NK-92 (cell line): Measurements from ENCODE around the gene NAA10.
A peak's percentile ranks its signal among the peaks of the same experiment; 100 is the strongest.

Source experiments
- DNase-seq: peaks from one replicate; lab custom pipeline; 2025; ENCODE audit not compliant: unreplicated experiment; lab: John Stamatoyannopoulos, UW

NAA10 gene

DNA sequence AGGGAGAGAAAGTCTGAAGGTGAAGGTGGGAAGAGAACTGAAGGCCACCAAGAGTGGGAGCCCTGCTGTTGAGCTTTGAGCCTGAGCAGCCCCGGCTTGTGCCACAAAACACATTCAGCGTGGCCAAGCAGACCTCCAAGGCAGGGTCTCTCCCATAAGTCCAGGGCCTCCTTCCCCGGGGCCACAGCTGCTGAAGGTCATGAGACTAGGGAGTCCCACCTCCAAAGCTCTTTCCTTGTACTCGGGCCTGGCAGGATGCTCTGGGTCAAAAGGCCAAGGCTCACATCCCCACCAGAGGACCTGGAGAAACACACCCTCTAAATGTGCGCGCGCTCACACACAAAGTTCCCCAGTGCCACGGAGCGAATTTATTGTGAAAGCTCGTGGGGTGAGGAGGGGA is 5.3 kb downstream of the NAA10 start:
- no peak for DNase-seq

DNA sequence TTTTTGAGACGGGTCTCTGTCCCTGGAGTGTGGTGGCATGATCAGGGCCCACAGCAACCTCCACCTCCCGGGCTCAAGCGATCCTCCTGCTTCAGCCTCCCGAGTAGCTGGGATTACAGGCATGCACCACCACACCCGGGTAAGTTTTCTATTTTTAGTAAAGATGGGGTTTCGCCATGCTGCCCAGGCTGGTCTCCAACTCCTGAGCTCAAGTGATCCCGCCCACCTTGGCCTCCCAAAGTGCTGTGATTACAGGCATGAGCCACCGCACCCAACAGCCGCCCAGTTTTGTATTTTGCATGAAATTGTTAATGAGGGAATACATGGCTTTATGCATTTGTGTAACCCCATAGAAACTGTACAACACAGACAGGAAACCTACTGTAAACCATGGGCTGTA is 6.0 kb downstream of the NAA10 start:
- DNase-seq, result no peak

DNA sequence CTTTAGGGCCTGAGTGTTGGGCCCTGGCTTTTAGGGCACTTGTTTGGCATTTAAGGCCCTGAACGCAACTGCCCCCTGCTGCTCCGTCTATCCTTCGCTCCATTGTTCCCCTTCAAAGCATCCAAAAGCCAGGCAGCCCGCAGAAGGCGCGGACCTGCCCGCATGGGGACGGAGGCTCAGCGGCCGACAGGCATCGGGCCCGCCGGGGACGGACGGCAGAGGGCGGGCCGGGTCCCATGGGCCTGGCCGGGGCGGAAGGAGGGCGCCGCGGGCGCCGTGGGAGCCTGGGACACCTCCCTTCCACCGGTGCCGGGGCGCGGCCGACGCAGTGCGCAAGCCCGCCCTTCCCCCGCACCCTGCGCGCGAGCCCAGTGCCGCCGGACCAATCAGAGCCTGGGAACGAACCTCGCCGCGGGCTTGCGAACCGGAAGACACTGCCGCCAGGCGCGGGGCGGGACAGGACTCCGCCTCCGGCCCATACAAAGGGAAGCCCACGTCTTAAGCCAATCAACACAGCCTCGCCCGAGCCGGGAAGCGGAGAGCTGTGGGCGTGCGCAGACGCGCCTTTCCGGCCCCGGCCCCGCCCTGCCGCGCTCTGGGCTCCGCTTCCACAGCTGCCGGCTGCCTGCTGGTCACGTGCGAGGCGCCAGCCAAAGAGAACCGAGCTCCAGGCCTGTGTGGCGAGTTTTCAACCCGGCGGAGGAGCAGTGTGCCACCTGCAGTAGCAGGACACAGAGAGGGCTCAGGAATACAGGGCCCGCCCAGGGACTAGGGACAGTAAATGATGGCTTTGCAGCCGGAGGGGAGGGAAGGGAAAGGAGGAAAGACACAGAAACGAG is 6.7 kb downstream of the NAA10 start:
- peak; percentile 38 for DNase-seq

DNA sequence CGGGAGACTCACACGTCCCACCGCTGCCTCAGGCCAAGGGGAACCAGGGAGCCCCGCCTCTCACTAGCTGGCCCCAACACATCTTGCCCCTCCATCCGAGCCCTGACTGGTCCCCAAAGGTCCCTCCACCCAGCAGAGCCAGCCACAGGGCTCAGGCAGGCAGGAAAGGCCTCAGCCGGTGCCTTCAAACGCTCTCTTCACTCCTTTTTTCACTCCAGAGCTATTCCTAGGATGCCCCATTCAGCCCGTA is 7.2 kb downstream of the NAA10 start:
- no peak for DNase-seq

DNA sequence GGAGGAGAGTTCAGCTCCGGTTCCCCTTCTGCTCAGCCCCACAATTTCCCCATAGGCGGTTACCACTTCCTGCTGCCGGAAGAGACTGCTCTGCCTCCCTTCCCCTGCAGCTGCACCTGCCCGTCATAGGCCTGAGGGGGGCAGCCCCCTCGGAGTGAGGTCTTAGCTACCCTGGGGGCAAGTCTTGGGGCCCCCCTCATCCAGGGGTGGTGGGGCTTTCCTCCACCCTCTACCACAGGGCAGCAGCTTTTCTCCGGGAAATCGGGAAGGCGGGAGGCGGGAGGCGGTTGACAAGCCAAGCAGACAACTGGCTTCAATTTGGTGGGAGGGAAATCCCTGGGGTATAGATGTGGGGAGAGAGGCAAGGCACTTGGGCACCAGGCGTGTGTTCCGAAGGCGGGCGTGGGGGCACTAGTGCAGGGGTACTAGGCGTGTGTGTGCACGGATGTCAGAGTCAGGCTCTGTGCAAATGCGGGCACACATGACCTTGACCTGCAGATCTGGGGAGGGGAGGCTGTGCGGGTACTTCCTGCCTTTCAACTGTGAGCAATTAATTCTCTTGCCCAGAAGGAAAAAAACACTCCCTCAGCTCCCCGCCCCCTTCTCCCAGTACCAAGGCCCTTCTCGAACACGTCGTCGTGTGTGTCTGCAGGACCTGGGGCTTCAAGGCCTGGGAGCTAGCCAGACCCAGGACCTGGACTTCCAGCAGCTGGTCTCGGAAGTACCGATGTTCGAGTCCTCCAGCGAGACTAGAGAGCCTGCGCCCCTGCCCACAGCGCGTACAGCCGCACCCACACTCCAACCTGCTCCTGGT is 7.8 kb downstream of the NAA10 start:
- DNase-seq, result no peak

DNA sequence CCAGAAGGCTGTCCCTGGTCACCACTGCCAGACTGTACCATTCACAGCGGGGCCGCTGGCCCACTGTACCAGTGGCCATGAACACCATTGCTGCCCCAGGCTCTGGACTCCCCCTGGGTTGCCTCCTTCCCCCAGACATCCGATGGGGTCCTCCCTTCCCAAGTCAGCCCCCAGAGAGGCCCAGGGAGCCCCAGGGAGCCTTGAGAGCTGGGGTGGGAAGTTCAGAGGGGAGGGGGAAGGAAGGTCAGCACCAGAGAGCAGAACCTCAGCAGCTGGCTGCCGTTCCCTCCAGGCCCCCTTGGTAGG is 8.3 kb downstream of the NAA10 start:
- DNase-seq, result no peak

DNA sequence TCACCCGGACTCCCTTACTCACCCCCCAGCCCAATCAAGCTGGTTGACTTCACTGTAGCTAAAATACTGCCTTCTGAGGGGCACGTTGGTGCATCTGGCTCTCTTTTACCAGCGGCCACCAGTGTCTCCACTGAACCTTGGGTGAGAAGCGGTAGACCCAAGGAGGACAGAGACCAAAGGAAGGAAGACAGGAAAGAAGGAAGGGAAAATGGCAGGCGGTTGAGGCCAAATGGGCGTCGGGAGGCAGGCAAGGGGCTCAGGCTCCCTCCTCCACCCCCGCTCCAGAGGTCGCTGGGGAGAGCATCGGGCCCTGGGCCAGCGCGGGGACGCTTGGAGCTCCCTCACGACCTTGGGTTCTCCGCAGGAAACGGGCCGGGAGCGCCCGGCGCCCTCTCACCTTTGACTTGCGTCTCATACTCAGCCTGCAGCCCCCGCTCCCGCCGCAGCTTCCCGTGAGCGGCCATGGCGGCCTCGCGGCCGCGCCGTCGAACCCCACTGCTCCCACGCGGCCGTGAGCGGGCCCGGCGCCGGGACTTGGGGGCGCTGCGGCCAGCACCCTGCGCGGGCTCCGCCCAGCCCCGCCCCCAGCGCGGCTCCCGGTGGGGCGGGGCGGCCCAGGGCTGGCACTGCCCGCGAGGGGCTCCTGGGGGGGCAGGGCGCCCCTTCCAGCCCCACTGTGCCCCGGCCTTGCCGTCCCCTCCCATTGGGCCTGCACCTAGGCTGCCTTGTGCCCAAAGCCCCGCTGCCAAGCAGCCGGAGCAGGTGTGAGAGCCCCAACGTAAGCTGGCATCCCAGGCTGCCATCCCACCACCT is 8.9 kb downstream of the NAA10 start, which contains the start of gene ARHGAP4:
Gene ARHGAP4, minus strand, starts transcription at position 526 of the 813 bp plus-strand sequence. Its CDS starts 62 bp downstream, at position 464.
- DNase-seq, result no peak

DNA sequence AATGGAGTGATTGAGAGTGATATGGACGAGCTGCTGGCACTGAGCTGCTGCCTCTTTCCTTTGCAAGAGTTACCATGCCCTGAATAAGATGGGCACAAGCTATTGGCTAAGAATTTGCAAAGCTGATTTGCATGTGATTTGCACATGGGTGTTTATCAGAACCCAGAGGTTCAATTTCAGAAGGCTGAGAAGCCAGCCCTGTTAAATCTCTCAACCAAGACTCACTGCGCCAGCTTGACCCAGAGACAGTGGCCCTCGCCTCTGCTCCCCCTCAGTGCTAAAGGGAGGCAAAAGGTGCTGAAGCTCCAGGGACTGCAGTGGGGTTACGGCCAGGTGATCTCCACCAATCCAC is 9.5 kb downstream of the NAA10 start:
- no peak for DNase-seq

DNA sequence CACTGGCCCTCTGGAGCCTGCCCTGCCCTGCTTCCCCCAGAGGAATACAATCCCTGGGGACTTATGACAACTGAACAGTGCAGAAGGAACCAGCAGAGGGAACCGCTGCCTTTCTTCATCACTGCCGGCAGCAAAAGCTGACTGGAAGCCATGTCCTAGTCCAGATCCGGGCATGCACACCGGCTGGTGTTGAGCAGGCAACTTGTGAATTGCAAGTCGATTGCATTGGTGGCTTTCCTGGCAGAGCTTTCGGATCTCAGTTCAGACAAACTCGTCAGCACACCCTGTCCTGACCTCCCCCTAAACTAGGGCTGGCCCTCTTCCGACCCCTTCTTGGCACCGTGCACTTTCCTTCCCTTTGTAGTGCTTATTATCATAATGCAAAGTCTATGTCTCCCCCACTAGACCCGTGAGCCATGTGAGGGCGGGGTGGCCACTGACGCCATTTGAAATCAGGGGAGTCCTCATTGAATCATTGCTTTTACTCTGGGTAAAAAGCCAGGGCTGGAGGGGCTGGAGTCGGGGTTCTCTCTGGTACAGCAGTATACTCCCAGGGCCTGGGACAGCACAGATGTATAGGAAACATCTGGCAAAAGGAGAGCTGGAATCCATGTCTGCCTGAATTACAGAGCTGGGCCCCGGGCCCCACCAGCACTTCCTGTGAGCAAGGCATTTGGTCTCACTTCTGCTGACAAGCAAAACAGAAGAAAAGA is 10.5 kb downstream of the NAA10 start:
- DNase-seq, result no peak

DNA sequence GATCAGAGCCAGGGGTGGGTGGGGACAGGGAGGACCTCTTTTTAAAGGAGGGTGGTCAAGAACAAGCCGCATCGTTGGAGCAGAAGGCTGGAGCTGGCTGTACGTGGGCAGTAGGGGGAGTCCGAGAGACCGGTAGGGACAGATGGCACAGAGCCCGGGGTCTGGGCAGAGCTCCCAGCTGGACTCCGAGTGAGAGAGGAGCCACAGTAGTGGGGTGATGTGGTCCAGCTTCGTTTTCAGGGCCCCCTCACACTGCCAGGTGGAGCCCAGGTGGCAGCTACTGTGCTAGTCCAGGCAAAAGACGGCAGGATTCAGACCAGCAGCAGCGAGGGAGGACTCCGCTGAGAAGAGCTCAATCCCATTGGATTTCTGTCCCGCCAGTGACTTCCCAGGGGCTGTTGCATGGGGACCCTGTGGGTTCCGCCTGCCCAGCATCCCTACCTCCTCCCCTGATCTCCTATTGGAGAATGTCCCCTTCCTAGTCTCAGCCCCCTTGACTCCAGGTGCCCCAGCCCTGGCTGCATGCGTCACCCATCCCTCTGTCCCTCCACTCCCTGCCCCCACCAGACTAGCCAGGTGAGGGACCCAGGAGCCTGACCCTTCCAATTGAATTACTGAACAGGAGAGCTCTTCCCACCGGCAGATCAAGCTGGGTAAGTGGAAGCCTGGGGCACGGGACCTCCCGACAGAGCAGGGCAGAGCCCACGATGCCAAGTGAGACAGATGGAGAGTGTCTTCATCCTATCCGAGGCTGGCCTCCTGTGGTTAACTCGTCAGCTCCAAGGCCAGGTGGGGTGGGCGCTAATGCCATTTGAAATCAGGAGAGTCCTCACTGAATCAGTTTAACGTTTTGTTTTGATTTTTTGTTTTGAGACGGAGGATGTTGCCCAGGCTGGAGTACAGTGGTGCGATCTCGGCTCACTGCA is 11.6 kb downstream of the NAA10 start:
- no peak for DNase-seq

DNA sequence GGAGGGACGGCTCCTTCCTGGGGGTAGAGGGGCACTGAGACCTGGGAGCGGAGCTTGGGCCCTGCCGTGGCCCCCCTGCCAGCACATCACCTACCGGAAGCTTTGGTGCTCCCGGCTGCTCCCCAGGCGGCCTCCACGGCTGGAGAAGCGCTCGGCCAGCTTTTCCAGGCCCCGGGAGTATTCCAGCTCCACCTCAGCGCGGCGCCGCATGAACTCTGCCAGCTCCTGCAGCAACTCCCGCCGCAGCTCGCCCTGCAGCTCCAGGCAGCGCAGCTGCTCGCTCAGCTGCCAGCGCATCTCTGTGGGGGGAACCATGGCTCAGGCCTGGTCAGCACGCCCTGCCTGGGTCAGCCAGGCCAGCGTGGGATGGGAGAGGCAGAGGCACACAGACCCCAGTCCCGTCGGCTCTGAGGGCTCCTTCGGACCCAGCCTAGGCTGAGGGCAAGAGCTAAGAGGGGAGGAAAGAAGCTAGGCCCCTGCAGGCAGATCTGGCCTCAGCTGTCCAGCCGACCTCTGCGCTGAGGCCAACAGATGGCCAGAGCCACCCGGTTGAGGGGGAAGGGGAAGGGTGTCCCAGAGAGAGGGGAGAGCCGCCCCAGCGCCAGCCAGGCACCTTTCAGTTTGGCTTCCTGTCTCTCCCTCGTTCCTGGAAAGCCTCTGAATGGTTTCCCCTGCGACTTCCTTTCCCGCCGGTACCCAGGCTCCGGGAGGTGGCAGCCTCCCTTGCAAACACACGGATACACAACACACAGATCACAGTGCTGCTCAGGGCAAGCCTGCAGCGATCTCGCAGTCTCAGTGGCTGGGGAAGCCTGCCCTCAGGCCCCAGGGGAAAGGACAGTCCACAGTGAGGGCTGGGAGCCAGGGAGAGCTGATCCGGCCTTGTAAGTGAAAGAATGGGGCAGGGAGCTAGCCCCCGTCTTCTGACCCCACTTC is 13.1 kb downstream of the NAA10 start:
- no peak for DNase-seq

DNA sequence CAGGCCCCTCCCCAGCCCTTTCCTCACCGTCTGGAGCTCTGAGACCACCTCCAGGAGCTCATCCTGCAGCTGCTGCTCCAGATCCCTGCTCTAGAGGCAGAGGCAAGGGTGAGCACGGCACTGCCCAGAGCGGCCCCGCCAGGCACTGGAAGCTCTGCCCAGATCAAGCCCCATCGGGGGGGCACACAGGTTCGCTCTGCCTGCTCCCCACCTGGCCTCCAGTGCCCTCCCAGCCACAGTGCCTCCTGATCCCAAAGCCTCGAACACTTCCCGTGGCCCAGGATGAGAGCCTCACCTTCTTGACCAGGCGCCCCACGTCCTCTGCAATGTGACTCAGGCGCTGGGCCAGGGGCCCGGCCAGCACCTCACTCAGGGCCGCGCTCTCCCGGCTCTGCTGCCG is 13.8 kb downstream of the NAA10 start:
- no peak for DNase-seq

DNA sequence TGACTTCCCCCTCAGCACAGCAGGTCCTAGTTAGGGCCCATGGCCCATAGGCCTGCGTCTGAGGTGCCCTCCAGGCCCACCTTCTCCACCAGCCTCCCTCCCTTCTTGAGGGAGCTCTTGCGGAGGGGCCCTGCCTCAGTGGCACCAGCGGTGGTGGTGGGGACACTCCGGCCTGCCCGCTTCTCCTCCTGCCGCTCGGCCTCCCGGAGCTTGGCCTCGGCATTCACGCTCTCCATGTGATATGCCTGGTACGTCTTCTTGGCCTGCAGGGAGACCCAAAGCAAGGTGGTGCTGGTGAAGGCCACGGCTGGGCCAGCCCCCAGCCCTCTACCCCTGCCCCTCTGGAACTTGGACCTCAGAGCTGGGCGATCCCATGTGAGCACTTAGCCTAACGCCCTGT is 14.3 kb downstream of the NAA10 start:
- DNase-seq, result no peak

DNA sequence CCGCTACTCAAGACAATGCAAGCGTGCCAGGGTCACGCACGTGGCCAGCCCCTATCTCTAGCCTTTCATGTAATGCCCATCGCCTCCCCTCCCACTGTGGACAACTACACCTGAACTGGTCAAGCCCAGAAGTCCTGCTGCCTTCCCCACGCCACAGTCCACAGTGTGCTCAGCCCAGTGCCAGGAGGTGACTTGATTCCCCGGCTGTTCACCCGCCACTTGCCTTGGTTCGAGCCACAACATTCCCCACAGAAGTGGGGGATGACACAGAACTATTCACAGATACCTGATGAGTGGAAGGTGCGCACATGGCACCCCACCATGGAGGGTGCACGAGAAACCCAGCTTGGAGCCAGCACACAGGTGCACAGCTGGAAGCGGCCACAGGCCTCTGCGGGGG is 15.6 kb downstream of the NAA10 start:
- no peak for DNase-seq

DNA sequence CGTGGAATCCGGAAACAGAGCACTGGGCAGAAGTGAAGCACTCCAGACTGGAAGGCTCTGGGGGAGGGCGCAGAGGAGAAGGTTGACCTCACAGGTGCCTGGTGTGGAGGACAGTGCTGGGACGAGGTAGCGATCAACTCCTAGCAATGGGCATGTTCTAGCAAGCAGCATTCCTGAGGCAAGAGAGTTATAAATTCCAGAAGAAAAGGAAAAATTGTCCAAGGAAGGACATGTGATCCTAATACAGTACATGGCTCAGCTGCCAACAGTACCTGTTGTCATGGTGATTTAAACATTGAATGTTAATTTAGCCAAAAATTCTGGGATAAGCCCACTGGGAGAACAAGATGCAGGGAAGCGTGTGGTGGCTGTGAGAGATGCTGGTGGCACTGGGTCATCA is 17.0 kb downstream of the NAA10 start:
- no peak for DNase-seq

DNA sequence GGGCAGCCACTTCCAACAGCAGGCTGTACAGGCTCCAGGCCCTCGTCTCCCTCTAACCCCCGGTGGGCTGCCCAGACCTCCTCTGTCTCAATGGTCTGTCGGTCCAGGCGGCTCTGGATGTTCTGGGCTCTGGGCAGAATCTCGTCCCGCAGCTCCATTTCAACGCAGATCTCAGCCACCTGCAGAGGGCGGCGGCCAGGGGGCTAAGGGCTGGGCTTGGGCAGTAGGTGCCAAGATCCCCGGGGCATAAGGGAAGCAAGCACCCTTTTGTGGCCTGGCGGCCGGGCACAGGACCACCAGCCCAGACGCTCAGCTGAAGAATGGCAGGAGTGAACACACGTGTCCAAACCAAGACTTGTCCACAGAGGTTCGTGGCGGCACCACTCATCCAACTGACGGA is 21.1 kb downstream of the NAA10 start:
- DNase-seq, result no peak

DNA sequence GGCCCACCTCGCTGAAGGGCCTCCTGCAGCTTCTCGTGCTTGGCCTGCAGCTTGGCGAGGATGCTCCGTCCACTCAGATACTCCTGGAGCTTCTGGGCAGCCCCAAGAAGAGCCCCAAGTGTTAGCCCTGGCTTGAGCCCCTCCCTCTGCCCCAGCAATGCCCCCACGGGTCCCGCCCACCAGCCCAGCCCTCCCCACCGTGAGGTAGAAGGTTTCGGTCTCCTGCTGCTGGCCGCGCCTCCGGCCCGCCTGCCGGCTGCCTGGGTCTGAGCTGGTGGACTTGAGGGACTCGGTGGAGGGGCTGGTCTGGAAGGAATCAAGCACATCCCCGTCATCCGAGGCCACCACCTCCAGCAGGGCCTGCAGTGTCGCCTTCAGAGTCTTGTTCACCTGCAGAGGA is 21.6 kb downstream of the NAA10 start:
- DNase-seq, result no peak

DNA sequence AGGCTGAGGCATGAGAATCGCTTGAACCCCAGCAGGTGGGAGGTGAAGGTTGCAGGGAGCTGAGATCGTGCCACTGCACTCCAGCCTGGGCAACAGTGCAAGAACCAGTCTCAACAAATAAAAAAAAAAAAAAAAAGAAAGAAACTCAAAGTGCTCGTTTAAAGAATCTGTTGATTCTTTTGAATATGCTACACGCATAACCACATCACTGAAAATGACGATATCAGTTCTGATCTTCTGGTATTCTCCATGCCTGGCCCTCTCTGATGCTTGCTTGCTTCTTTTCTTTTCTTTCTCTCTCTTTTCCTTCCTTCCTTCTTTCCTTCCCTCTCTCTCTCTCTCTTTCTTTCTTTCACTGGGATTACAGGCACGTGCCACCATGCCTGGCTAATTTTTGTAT is 23.0 kb downstream of the NAA10 start:
- DNase-seq, result no peak

DNA sequence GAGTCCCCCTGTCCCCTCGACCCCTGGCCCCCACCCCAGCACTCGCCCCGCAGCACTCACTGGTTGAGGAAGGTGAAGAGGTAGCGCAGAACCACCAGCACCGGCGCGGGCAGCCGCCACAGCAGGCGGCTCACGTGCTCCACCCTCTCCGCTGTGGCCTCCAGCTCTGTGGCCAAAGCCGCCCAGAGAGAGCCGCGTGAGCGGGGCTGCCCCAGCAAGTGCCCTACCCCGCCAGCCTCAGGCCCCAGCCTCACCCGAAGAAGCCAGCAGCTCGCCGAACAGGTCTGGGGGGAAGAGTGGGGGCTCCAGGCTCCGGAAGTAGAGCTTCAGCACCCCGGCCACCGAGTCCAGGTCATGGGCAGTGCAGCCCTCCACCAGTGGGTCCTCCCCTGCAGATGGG is 24.4 kb downstream of the NAA10 start:
- no peak for DNase-seq
